Osteoblast (primary cell): ENCODE data around the gene CMIP. TPM values are rescaled to one million over a fixed set of nuclear protein-coding genes. Genes with fewer than 3 reads are reported as not detected.
A peak's percentile ranks its signal among the peaks of the same experiment; 100 is the strongest.

Experiments
- DNase-seq: peaks from one replicate; pipeline ENCODE4 v3.0.0; 2011; ENCODE audit warnings: low spot score, mixed read lengths; ENCODE audit not compliant: insufficient read length; ENCODE audit errors: missing footprints
- H2AFZ ChIP-seq: 2 replicates; pipeline ENCODE4 v1.6.0; 2011; ENCODE audit warnings: mild to moderate bottlenecking, low read length
- H3K27ac ChIP-seq: 2 replicates; pipeline ENCODE4 v1.5.1; 2011; ENCODE audit warnings: mild to moderate bottlenecking, low read depth, low read length, moderate library complexity
- H3K27me3 ChIP-seq: 2 replicates; pipeline ENCODE4 v1.6.0; 2012; ENCODE audit warnings: mild to moderate bottlenecking, control low read depth, inconsistent platforms, low read length, moderate library complexity; ENCODE audit not compliant: insufficient read depth
- H3K36me3 ChIP-seq: 2 replicates; pipeline ENCODE4 v1.5.1; 2011; ENCODE audit warnings: mild to moderate bottlenecking, low read length, control low read depth, moderate library complexity; ENCODE audit not compliant: insufficient read depth
- H3K4me1 ChIP-seq: 2 replicates; pipeline ENCODE4 v1.5.1; 2011; ENCODE audit warnings: mild to moderate bottlenecking, low read length, control low read depth, moderate library complexity; ENCODE audit not compliant: insufficient read depth
- H3K4me2 ChIP-seq: 2 replicates; pipeline ENCODE4 v1.6.0; 2011; ENCODE audit warnings: mild to moderate bottlenecking, low read length; ENCODE audit not compliant: insufficient read depth
- H3K4me3 ChIP-seq: fragments of 200-600 bp; sonication (generic); 3 replicates; pipeline ENCODE4 v1.5.1; 2012; ENCODE audit warnings: mild to moderate bottlenecking, low read length, inconsistent platforms; ENCODE audit not compliant: insufficient read depth
- H3K79me2 ChIP-seq: 2 replicates; pipeline ENCODE4 v1.6.0; 2012; ENCODE audit warnings: mild to moderate bottlenecking, low read length, control low read depth, inconsistent platforms; ENCODE audit not compliant: insufficient read depth
- H3K9me3 ChIP-seq: 2 replicates; pipeline ENCODE4 v1.5.1; 2011; ENCODE audit warnings: low read depth, low read length, control low read depth
- H4K20me1 ChIP-seq: 2 replicates; pipeline ENCODE4 v1.6.0; 2012; ENCODE audit warnings: mild to moderate bottlenecking, low read length, control low read depth; ENCODE audit not compliant: insufficient read depth
- CTCF ChIP-seq: IDR thresholded peaks from 2 replicates; pipeline ENCODE4 v1.5.1; 2011; ENCODE audit warnings: mild to moderate bottlenecking, low read depth, low read length, moderate library complexity; ENCODE audit errors: extremely low read depth
- total RNA-seq: library from RNA; depleted of rRNA; stranded (reverse); fragments of >200 nt; gene quantifications from 2 replicates; pipeline ENCODE4 v1.2.3, GENCODE V29; 2012

The CMIP gene
- total RNA-seq, 1 donor: 8.3 TPM

- H3K9me3 ChIP-seq: no peaks in the 10 kb centered on the region
- peaks cover 63% of the 10 kb centered on the region for H3K79me2 ChIP-seq
- H3K4me1 ChIP-seq: peaks cover 35% of the 10 kb centered on the region
- no peak overlapping the region for H3K4me2 ChIP-seq
- no peak overlapping the region for H3K4me3 ChIP-seq
- TF ChIP-seq CTCF: no peak
- H2AFZ ChIP-seq: no peak overlapping the region
- H3K27me3 ChIP-seq: no peaks in the 10 kb centered on the region
- H3K36me3 ChIP-seq: no peaks in the 10 kb centered on the region
- no peak for DNase-seq
- H3K27ac ChIP-seq: no peak overlapping the region
- peaks cover 53% of the 10 kb centered on the region for H4K20me1 ChIP-seq
These were observed 95.3 kb downstream of the CMIP start for GRCh38 chr16:81539759-81540472.

GRCh38 chr16:81541314-81541713 is 96.7 kb downstream of the CMIP start:
- peaks cover 59% of the 10 kb centered on the region for H3K79me2 ChIP-seq
- H3K27me3 ChIP-seq: no peaks in the 10 kb centered on the region
- H4K20me1 ChIP-seq: peaks cover 48% of the 10 kb centered on the region
- H3K36me3 ChIP-seq: no peaks in the 10 kb centered on the region
- no peak overlapping the region for H3K4me3 ChIP-seq
- no peak for DNase-seq
- no peaks in the 10 kb centered on the region for H3K9me3 ChIP-seq
- H3K4me1 ChIP-seq: peaks cover 40% of the 10 kb centered on the region
- no peak overlapping the region for H3K4me2 ChIP-seq
- no peak overlapping the region for H3K27ac ChIP-seq
- no peak for TF ChIP-seq CTCF
- no peak overlapping the region for H2AFZ ChIP-seq

GRCh38 chr16:81542609-81543570 is 98.3 kb downstream of the CMIP start:
- H3K9me3 ChIP-seq: no peaks in the 10 kb centered on the region
- H3K79me2 ChIP-seq: peaks cover 63% of the 10 kb centered on the region
- H3K36me3 ChIP-seq: no peaks in the 10 kb centered on the region
- no peak overlapping the region for H2AFZ ChIP-seq
- H4K20me1 ChIP-seq: peaks cover 43% of the 10 kb centered on the region
- H3K4me3 ChIP-seq: no peak overlapping the region
- DNase-seq: no peak
- peaks cover 39% of the 10 kb centered on the region for H3K4me1 ChIP-seq
- H3K4me2 ChIP-seq: peak overlapping the region; percentile 60
- TF ChIP-seq CTCF: no peak
- peak overlapping the region; percentile 60 for H3K27ac ChIP-seq
- no peaks in the 10 kb centered on the region for H3K27me3 ChIP-seq

- H3K4me3 ChIP-seq: no peak overlapping the region
- peaks cover 38% of the 10 kb centered on the region for H4K20me1 ChIP-seq
- DNase-seq: peak; percentile 85
- no peak for TF ChIP-seq CTCF
- no peak overlapping the region for H2AFZ ChIP-seq
- peak overlapping the region; percentile 60 for H3K4me2 ChIP-seq
- peak overlapping the region; percentile 60 for H3K27ac ChIP-seq
- H3K36me3 ChIP-seq: no peaks in the 10 kb centered on the region
- no peaks in the 10 kb centered on the region for H3K9me3 ChIP-seq
- peaks cover 65% of the 10 kb centered on the region for H3K79me2 ChIP-seq
- no peaks in the 10 kb centered on the region for H3K27me3 ChIP-seq
- peaks cover 33% of the 10 kb centered on the region for H3K4me1 ChIP-seq
These were observed 99.0 kb downstream of the CMIP start for GRCh38 chr16:81543571-81543970.
